GM18951 (cell line): ENCODE measurements around the gene CCDC13.

Source experiments
- POLR2A ChIP-seq: IDR thresholded peaks from 4 replicates; pipeline ENCODE4 v1.6.1; 2011; ENCODE audit warnings: mild to moderate bottlenecking; ENCODE audit not compliant: insufficient read length, insufficient read depth; ENCODE audit errors: extremely low read depth
- in situ Hi-C: fragments of 300-500 bp; cut with MboI; formaldehyde crosslinking; loops from one replicate; pipeline ENCODE4 v1.12.0; 2022; ENCODE audit warnings: low sequenced_read_pairs, mixed read lengths, inconsistent platforms; ENCODE audit not compliant: unreplicated experiment

The CCDC13 gene

GRCh38 chr3:42732196-42732828, 40.7 kb downstream of the CCDC13 start:
- no peak for TF ChIP-seq POLR2A
- in situ Hi-C loops, result no loop called here

- in situ Hi-C loops, result no loop called here
- TF ChIP-seq POLR2A, result no peak
Measured at GRCh38 chr3:42731476-42732195, 41.4 kb downstream of the CCDC13 start.

- TF ChIP-seq POLR2A, result no peak
- in situ Hi-C loops, result no loop called here
Measured at GRCh38 chr3:42730706-42731420, 42.2 kb downstream of the CCDC13 start.

- in situ Hi-C loops, result no loop called here
- no peak for TF ChIP-seq POLR2A
Measured at GRCh38 chr3:42730294-42730693, 42.8 kb downstream of the CCDC13 start.

- in situ Hi-C loops, result no loop called here
- no peak for TF ChIP-seq POLR2A
Measured at GRCh38 chr3:42729404-42730145, 43.5 kb downstream of the CCDC13 start.

GRCh38 chr3:42728668-42729364, 44.2 kb downstream of the CCDC13 start:
- TF ChIP-seq POLR2A, result no peak
- in situ Hi-C loops, result no loop called here

GRCh38 chr3:42728056-42728455, 45.0 kb downstream of the CCDC13 start:
- no peak for TF ChIP-seq POLR2A

GRCh38 chr3:42725454-42725853, 47.6 kb downstream of the CCDC13 start:
- in situ Hi-C loops, result no loop called here
- TF ChIP-seq POLR2A, result no peak

More at GRCh38 chr3:42728056-42728455, 45.0 kb downstream of the CCDC13 start:
- in situ Hi-C loops, result no loop called here

- in situ Hi-C loops, result no loop called here
- TF ChIP-seq POLR2A, result no peak
Measured at GRCh38 chr3:42723219-42723618, 49.8 kb downstream of the CCDC13 start.
